Thymus (tissue), 11 donors: ENCODE data around the gene PYHIN1. TPM values are rescaled to one million over a fixed set of nuclear protein-coding genes. Genes with fewer than 3 reads are reported as not detected.

Experiments
- DNase-seq, 9 donors: peaks; one replicate each; pipeline ENCODE4 v3.0.0-alpha.2; 2013; ENCODE audit warnings: low spot score in 9 of 9, low read depth in 6 of 9, missing footprints in 1 of 9
- H3K27ac ChIP-seq, 2 donors: one replicate each; pipeline ENCODE4 v1.5.1; 2013; ENCODE audit warnings: control low read depth in 1 of 2, low read depth in 1 of 2, low read length in 1 of 2, mild to moderate bottlenecking in 1 of 2, moderate library complexity in 1 of 2
- H3K27me3 ChIP-seq, 2 donors: one replicate each; pipeline ENCODE4 v1.5.1; 2013; ENCODE audit warnings: low read length in 1 of 2; ENCODE audit not compliant: control insufficient read depth in 2 of 2, insufficient read depth in 1 of 2
- H3K36me3 ChIP-seq, 2 donors: one replicate each; pipeline ENCODE4 v1.5.1; 2013; ENCODE audit warnings: low read length in 1 of 2, mild to moderate bottlenecking in 1 of 2, moderate library complexity in 1 of 2; ENCODE audit not compliant: control insufficient read depth in 2 of 2, insufficient read depth in 2 of 2
- H3K4me1 ChIP-seq, 2 donors: one replicate each; pipeline ENCODE4 v1.5.1; 2013; ENCODE audit warnings: low read length in 2 of 2; ENCODE audit not compliant: control insufficient read depth in 2 of 2, insufficient read depth in 2 of 2
- H3K4me3 ChIP-seq, 2 donors: one replicate each; pipeline ENCODE4 v1.5.1; 2013; ENCODE audit warnings: low read length in 2 of 2, control low read depth in 1 of 2, mild to moderate bottlenecking in 1 of 2
- H3K9me3 ChIP-seq, 2 donors: one replicate each; pipeline ENCODE4 v1.5.1; 2013; ENCODE audit warnings: low read length in 1 of 2, mild to moderate bottlenecking in 1 of 2; ENCODE audit not compliant: control insufficient read depth in 2 of 2, insufficient read depth in 1 of 2
- WGBS: extraction: QIAGEN DNeasy Blood & Tissue Kit; methylation state at CpG from one replicate; pipeline ENCODE4 v1.1.7; 2013; 5-methylcytosine and 5-hydroxymethylcytosine counted together
- polyA plus RNA-seq: library from polyadenylated mRNA; stranded (reverse); fragments of 200-250 nt; gene quantifications from one replicate; pipeline ENCODE4 v1.2.3, GENCODE V29; 2013
- total RNA-seq: library from RNA; stranded (reverse); fragments of 120-200 nt; gene quantifications from one replicate; pipeline ENCODE4 v1.2.4, GENCODE V29; 2013
- donor health status: healthy.

PYHIN1 gene
- total and polyA plus RNA-seq, 2 donors = 3.2 to 8.6 TPM

DNA sequence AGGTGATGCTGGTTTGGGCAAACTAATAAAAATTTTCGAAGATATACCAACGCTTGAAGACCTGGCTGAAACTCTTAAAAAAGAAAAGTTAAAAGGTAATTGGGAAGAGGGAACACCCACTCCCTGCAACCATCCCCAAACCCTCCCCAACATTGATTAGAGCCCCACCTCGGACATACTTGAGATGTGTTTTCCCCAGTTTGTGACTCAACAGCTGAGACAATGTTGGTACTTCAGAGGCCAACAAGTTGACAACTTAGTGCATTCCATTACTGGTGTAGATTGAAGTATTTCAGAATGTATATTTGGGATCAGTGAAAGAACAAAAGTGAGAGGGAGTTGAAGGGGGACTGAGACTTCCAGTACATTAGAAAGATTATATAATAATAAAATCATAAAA, 83.5 kb downstream of the PYHIN1 start:
- Histone ChIP-seq H3K27ac (no peak overlapping the region), H3K4me1 (peaks cover 6 to 23% of the 10 kb centered on the region in 2 donors), H3K9me3 (no peaks in the 10 kb centered on the region), H3K27me3 (no peaks in the 10 kb centered on the region), H3K4me3 (no peak overlapping the region), H3K36me3 (peaks cover 19 to 58% of the 10 kb centered on the region in 2 donors)
- DNase-seq = no peak
- WGBS = 94% methylated on average over 3 of the region's 3 CpGs

DNA sequence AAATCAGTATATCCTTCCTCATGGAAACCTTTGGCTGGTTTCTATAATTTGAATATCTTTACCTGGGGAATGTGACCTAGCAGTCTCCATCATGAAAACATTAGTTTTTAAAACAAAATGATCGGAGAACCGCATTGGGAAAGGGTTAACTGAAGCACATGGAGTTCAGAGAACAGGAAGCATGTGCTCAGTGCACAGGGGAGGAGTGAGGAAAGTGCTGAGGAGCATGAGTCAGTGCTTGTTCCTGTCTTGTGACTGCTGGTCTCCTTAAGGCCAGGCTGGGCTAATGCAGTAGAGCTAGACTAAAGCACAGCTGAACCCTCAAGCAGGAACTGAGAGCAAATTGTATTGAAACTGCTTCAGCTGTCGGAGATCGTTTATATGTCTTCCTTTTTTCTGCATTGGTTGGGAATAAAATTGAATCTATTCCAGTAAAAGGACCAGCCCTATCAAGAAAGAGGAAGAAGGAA, 84.1 kb downstream of the PYHIN1 start:
- Histone ChIP-seq H3K27me3 (no peaks in the 10 kb centered on the region), H3K9me3 (no peaks in the 10 kb centered on the region), H3K4me1 (peaks cover 6 to 23% of the 10 kb centered on the region in 2 donors), H3K36me3 (peaks cover 19 to 64% of the 10 kb centered on the region in 2 donors), H3K27ac (peak overlapping the region; percentile 26 to 68), H3K4me3 (no peak overlapping the region)
- WGBS = 18% methylated on average over 4 of the region's 4 CpGs
- peak in 4 of 9 donors; percentile 39 to 71 (median 57) for DNase-seq

GRCh38 chr1:159023723-159024122, 92.4 kb downstream of the PYHIN1 start:
- DNase-seq = no peak
- 98% methylated on average over 10 of the region's 10 CpGs for WGBS
- Histone ChIP-seq H3K36me3 (peaks cover 20 to 65% of the 10 kb centered on the region in 2 donors), H3K4me3 (no peak overlapping the region), H3K9me3 (no peaks in the 10 kb centered on the region), H3K27me3 (no peaks in the 10 kb centered on the region), H3K4me1 (no peaks in the 10 kb centered on the region), H3K27ac (no peak overlapping the region)

GRCh38 chr1:159025043-159025442, 93.7 kb downstream of the PYHIN1 start:
- no peaks in the 10 kb centered on the region for H3K9me3 ChIP-seq
- no peaks in the 10 kb centered on the region for H3K4me1 ChIP-seq
- no peak for DNase-seq
- 98% methylated on average over 7 of the region's 7 CpGs for WGBS
- H3K27ac ChIP-seq = no peak overlapping the region
- no peaks in the 10 kb centered on the region for H3K27me3 ChIP-seq
- peaks cover 20 to 63% of the 10 kb centered on the region in 2 donors for H3K36me3 ChIP-seq
- H3K4me3 ChIP-seq = no peak overlapping the region

Other genes starting within 250 kb of the PYHIN1 start
- 4.6 TPM for gene SPTA1, start 244.8 kb upstream of the PYHIN1 start, total RNA-seq
- gene SPTA1, start 244.8 kb upstream of the PYHIN1 start, polyA plus RNA-seq = 0.41 TPM
- gene OR6K2, start 230.9 kb upstream of the PYHIN1 start, total RNA-seq = not detected
- not detected for gene OR6K2, start 230.9 kb upstream of the PYHIN1 start, polyA plus RNA-seq
- gene OR6K3, start 210.8 kb upstream of the PYHIN1 start, total RNA-seq = not detected
- not detected for gene OR6K3, start 210.8 kb upstream of the PYHIN1 start, polyA plus RNA-seq
- gene OR6K6, start 176.8 kb upstream of the PYHIN1 start, total RNA-seq = not detected
- 0.02 TPM for gene OR6K6, start 176.8 kb upstream of the PYHIN1 start, polyA plus RNA-seq
- not detected for gene OR6N1, start 159.4 kb upstream of the PYHIN1 start, total RNA-seq
- not detected for gene OR6N1, start 159.4 kb upstream of the PYHIN1 start, polyA plus RNA-seq
- gene OR6N2, start 150.3 kb upstream of the PYHIN1 start, total RNA-seq = not detected
- not detected for gene OR6N2, start 150.3 kb upstream of the PYHIN1 start, polyA plus RNA-seq
- 21.6 TPM for gene MNDA, start 100.2 kb upstream of the PYHIN1 start, total RNA-seq
- gene MNDA, start 100.2 kb upstream of the PYHIN1 start, polyA plus RNA-seq = 13.6 TPM
- 204 TPM for gene IFI16, start 78.4 kb downstream of the PYHIN1 start, total RNA-seq
- gene IFI16, start 78.4 kb downstream of the PYHIN1 start, polyA plus RNA-seq = 254 TPM
- 3.8 TPM for gene AIM2, start 145.2 kb downstream of the PYHIN1 start, total RNA-seq
- 7.6 TPM for gene AIM2, start 145.2 kb downstream of the PYHIN1 start, polyA plus RNA-seq
- 0.42 TPM for gene CADM3, start 240.1 kb downstream of the PYHIN1 start, total RNA-seq
- gene CADM3, start 240.1 kb downstream of the PYHIN1 start, polyA plus RNA-seq = 1.1 TPM